ENCODE measurements around the gene CDH4.

The CDH4 gene

DNA sequence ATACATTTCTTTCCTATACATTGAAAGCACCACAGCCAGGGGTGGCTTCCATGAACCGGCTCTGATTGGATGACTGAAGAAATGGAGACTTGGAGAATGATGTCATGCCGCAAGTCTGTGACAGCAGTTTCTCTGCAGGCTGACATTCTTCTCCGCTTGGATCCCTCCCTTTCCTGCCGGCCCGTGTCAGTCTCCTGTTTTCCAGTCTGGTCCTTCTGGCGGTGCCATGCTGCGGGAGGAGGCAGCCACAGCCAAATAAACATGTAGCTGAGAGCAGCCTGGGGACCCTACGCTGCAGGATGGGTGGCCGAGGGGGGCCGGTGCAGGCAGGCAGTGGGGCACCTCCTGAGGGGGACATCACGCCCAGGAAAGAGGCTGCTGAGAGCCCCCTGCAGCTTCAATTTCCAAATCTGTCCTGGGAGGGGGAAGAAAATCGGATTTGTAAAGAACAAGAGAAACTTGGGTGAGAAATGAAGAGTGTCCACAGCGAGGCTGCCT, 635.6 kb downstream of the CDH4 start:
- CTCF ChIA-PET = interaction anchor here (0.9 to 4.3 kb wide), 10 partner anchors 9 to 357 kb away, joined by 3 to 28 read pairs (median 4); no protein-coding TSS in a partner anchor
- no peak overlapping the region for H3K4me3 ChIP-seq (ENCODE audit: low read depth, low read length)
- DNase-seq (ENCODE audit: low read depth, low spot score) = no peak
- TF ChIP-seq, protein P1, sequence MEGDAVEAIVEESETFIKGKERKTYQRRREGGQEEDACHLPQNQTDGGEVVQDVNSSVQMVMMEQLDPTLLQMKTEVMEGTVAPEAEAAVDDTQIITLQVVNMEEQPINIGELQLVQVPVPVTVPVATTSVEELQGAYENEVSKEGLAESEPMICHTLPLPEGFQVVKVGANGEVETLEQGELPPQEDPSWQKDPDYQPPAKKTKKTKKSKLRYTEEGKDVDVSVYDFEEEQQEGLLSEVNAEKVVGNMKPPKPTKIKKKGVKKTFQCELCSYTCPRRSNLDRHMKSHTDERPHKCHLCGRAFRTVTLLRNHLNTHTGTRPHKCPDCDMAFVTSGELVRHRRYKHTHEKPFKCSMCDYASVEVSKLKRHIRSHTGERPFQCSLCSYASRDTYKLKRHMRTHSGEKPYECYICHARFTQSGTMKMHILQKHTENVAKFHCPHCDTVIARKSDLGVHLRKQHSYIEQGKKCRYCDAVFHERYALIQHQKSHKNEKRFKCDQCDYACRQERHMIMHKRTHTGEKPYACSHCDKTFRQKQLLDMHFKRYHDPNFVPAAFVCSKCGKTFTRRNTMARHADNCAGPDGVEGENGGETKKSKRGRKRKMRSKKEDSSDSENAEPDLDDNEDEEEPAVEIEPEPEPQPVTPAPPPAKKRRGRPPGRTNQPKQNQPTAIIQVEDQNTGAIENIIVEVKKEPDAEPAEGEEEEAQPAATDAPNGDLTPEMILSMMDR (IDR thresholded peaks at IDR 0.05; ENCODE audit: insufficient read depth, low read length, missing control alignments) = no peak
- POLR2A ChIA-PET = no interaction called here

DNA sequence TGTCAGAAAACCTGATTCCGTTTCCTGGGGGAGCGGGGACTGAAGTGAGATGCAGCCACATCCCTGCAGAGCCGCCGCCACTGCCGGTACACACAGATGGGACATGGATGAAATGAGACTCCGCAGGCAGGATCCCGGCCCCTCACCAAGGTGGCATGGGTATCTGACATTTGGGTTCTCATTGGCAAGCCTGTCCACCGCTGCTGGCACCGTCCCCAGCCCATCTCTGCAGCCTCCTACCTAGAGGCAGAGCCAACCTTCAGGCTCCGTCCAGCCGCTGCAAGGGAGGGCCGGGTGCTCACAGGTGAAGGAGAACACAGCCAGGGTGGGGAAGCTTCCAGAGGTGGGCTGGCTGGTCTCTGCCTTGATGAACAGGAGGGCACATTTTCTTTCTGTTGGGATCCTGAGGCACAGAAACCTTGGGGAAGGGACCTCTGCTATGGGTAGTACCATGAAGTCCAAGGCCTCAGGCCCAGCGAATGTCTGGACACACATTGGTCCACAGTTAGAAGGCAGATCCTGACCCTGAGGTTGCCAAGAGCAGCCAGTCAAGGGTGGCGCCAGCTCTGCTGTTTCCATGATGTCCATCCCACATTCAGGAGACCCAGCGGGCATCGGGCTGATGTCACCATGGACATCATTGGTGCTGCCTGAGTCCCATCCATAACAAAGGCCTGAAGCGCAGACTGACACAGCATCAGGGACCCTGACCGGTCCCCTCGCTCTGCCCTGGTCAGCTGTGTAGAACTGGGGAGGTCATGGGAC, 636.2 kb downstream of the CDH4 start:
- H3K4me3 ChIP-seq (ENCODE audit: low read depth, low read length) = no peak overlapping the region
- CTCF ChIA-PET = interaction anchor here (1.4 to 4.3 kb wide), 6 partner anchors 8 to 132 kb away, joined by 3 to 28 read pairs (median 6); no protein-coding TSS in a partner anchor
- no peak for DNase-seq (ENCODE audit: low read depth, low spot score)
- TF ChIP-seq, protein P1 (IDR thresholded peaks at IDR 0.05; ENCODE audit: insufficient read depth, low read length, missing control alignments) = no peak
- POLR2A ChIA-PET = no interaction called here

DNA sequence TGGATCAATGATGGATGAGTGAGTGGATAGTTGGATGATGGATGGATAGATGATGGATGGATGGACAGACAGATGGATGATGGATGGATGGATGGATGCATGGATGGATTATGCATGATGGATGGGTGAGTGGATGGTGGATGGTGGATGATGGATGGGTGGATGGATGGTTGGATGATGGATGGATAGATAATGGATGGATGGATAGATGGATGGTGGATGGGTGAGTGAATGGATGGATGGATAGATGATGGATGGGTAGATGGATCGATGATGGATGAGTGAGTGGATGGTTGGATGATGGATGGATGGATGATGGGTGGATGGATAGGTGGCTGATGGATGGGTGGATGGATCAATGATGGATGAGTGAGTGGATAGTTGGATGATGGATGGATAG, 637.6 kb downstream of the CDH4 start:
- POLR2A ChIA-PET = no interaction called here

DNA sequence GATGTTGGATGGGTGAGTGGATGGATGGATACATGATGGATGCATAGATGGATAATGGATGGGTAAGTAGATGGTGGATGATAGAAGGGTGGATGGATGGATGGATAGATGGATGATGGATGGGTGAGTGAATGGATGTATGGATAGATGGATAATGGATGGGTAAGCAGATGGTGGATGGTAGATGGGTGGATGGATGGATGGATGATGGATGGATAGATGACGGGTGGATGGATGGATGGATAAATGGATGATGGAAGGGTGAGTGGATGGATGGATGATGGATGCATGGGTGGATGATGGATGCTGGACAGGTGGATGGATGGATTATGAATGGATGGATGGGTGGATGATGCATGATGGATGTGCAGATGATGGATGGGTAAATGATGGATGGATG, 638.1 kb downstream of the CDH4 start:
- TF ChIP-seq, protein P1 (IDR thresholded peaks at IDR 0.05; ENCODE audit: insufficient read depth, low read length, missing control alignments) = no peak
- ChIA-PET POLR2A (no interaction called here), CTCF (interaction anchor here (0.7 kb wide), 1 partner anchor 11 kb away, joined by 4 read pairs; no protein-coding TSS in a partner anchor)
- DNase-seq (ENCODE audit: low read depth, low spot score) = no peak
- H3K4me3 ChIP-seq (ENCODE audit: low read depth, low read length) = no peak overlapping the region

More for the DNA sequence above, 637.6 kb downstream of the CDH4 start:
- no peak overlapping the region for H3K4me3 ChIP-seq (ENCODE audit: low read depth, low read length)
- TF ChIP-seq, protein P1 (IDR thresholded peaks at IDR 0.05; ENCODE audit: insufficient read depth, low read length, missing control alignments) = no peak
- CTCF ChIA-PET = no interaction called here
- DNase-seq (ENCODE audit: low read depth, low spot score) = no peak

DNA sequence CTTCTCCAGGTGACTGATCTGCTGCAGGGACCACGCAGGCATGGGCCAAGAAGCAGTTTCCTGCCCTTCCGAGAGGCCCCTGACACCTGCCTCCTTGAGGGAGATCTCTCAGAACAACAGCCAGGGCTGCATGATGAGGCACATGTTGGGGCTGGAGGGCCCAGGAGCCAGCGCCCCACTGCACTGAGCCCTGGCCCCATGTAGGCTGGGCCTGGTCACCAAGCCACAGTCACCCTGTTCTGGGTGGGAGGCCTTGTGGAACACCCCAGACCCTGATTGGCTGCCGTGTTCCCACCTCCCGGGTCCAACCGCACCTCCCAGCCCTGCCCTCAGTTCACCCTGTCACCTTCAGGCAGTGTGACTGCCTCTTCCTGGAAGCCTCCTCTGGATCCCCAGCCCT, 639.4 kb downstream of the CDH4 start:
- ChIA-PET CTCF (no interaction called here), POLR2A (no interaction called here)
- TF ChIP-seq, protein P1 (IDR thresholded peaks at IDR 0.05; ENCODE audit: insufficient read depth, low read length, missing control alignments) = no peak
- DNase-seq (ENCODE audit: low read depth, low spot score) = no peak
- H3K4me3 ChIP-seq (ENCODE audit: low read depth, low read length) = no peak overlapping the region

DNA sequence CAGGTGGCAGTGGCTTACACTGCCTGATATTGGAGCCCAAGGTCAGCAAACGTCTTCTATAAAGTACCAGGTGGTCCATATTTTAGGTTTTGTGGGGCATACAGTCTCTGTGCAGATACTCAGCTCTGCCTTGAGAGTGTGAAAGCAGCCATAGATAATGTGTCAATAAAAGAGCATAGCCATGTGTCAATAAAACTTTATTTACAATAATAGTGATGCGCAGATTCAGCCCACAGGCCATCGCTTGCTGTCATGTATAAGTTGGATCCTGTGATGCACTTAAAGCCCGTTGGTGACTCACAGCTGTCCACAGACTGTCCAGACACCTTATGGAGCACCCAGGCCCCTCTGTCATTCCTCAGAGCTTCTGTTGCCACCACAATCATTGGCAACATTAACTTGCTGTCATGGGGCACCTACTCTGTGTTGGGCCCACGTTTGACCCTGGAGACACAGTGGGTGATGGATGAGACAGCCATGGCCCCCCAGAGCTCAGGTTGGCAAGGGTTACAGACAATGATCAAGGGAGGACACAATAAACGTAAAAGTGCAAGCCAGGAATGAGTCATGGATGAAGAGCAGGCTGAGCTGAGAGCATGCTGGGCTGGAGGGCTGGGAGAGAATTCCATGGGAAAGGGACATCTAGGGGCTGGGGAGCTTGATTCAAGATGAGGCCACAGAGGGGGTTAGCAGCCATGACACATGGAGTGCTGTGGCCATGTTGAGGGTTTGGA, 640.0 kb downstream of the CDH4 start:
- H3K4me3 ChIP-seq (ENCODE audit: low read depth, low read length) = no peak overlapping the region
- ChIA-PET POLR2A (no interaction called here), CTCF (no interaction called here)
- no peak for DNase-seq (ENCODE audit: low read depth, low spot score)
- TF ChIP-seq, protein P1 (IDR thresholded peaks at IDR 0.05; ENCODE audit: insufficient read depth, low read length, missing control alignments) = no peak

Data from AG04449 (cell line).